GM18517 (cell line): ENCODE measurements around the gene HILPDA.
"Not testable (repeated sequence)": the region's sequence is repeated elsewhere in the genome, so short reads cannot be mapped to it uniquely, and the experiment has no call there.

Experiments used
- ATAC-seq: cut with Tn5 transposase; IDR thresholded peaks from one replicate; pipeline ENCODE4 v1.9.1; 2021; ENCODE audit warnings: mild to moderate bottlenecking, moderate library complexity; ENCODE audit not compliant: unreplicated experiment

The HILPDA gene

GRCh38 chr7:128459394-128459878 is 3.8 kb downstream of the HILPDA start:
- ATAC-seq, result peak; percentile 62

GRCh38 chr7:128462460-128462859 is 6.8 kb downstream of the HILPDA start:
- ATAC-seq, result no peak

GRCh38 chr7:128463345-128463744 is 7.7 kb downstream of the HILPDA start:
- ATAC-seq, result not testable (repeated sequence)

- ATAC-seq, result not testable (repeated sequence)
Measured at GRCh38 chr7:128463933-128464332, 8.3 kb downstream of the HILPDA start.

GRCh38 chr7:128466871-128467270 is 11.2 kb downstream of the HILPDA start:
- not testable (repeated sequence) for ATAC-seq

- ATAC-seq, result peak; percentile 88
Measured at GRCh38 chr7:128476402-128477335, 21.0 kb downstream of the HILPDA start, which contains the start of gene METTL2B. Gene METTL2B, plus strand, starts transcription at chr7:128476748. Its CDS starts 18 bp downstream, at chr7:128476766.

- ATAC-seq, result not testable (repeated sequence)
Measured at GRCh38 chr7:128477336-128477690, 21.6 kb downstream of the HILPDA start.

- ATAC-seq, result not testable (repeated sequence)
Measured at GRCh38 chr7:128479082-128479481, 23.4 kb downstream of the HILPDA start.

GRCh38 chr7:128488134-128488533 is 32.5 kb downstream of the HILPDA start:
- not testable (repeated sequence) for ATAC-seq

GRCh38 chr7:128497405-128497804 is 41.7 kb downstream of the HILPDA start:
- no peak for ATAC-seq

- ATAC-seq, result not testable (repeated sequence)
Measured at GRCh38 chr7:128505416-128505815, 49.7 kb downstream of the HILPDA start.

GRCh38 chr7:128506819-128507218 is 51.1 kb downstream of the HILPDA start:
- ATAC-seq, result peak; percentile 62

- peak; percentile 45 for ATAC-seq
Measured at GRCh38 chr7:128507321-128507993, 51.8 kb downstream of the HILPDA start.
